Ectodermal cell (in vitro differentiated cells): ENCODE results near the gene VPS11. TPM values are rescaled to one million over a fixed set of nuclear protein-coding genes. Genes with fewer than 3 reads are reported as not detected.

Experiments used
- H3K27ac ChIP-seq: 2 replicates; pipeline ENCODE4 v1.7.0; 2013; ENCODE audit warnings: mild to moderate bottlenecking, low read depth, low read length; ENCODE audit not compliant: insufficient read depth, poor library complexity, severe bottlenecking
- H3K27me3 ChIP-seq: 2 replicates; pipeline ENCODE4 v1.7.0; 2013; ENCODE audit warnings: mild to moderate bottlenecking, low read length; ENCODE audit not compliant: insufficient read depth, control insufficient read depth, poor library complexity, severe bottlenecking
- H3K36me3 ChIP-seq: one replicate; pipeline ENCODE4 v1.7.0; 2013; ENCODE audit warnings: low read length; ENCODE audit not compliant: control insufficient read depth, insufficient read depth
- H3K4me1 ChIP-seq: one replicate; pipeline ENCODE4 v1.7.0; 2013; ENCODE audit warnings: low read length; ENCODE audit not compliant: control insufficient read depth, insufficient read depth
- H3K4me3 ChIP-seq: 2 replicates; pipeline ENCODE4 v1.7.0; 2013; ENCODE audit warnings: low read depth, low read length, control low read depth; ENCODE audit not compliant: insufficient read depth
- H3K9me3 ChIP-seq: 2 replicates; pipeline ENCODE4 v1.7.0; 2013; ENCODE audit warnings: mild to moderate bottlenecking, low read length, moderate library complexity; ENCODE audit not compliant: control insufficient read depth
- WGBS, 2 experiments: methylation state at CpG; one replicate each; pipeline ENCODE4 v1.1.7; 2013; ENCODE audit warnings: missing lambda C conversion rate in 2 of 2; 5-methylcytosine and 5-hydroxymethylcytosine counted together
- polyA plus RNA-seq, 4 experiments: library from polyadenylated mRNA; stranded (reverse); fragments of 50-300 nt; gene quantifications; one replicate each; pipeline ENCODE4 v1.2.3, GENCODE V29; 2013

The VPS11 gene
- polyA plus RNA-seq (2013, experiment 1 of 4): 22.5 TPM
- 26.8 TPM for polyA plus RNA-seq (2013, experiment 2 of 4)
- polyA plus RNA-seq (2013, experiment 3 of 4): 25.9 TPM
- polyA plus RNA-seq (2013, experiment 4 of 4): 32.3 TPM

GRCh38 chr11:119067371-119068222 lies at the start of gene VPS11:
Gene VPS11 (plus strand): TSS chr11:119067818. CDS start chr11:119067824, 6 bp downstream.
- no peaks in the 10 kb centered on the region for H3K9me3 ChIP-seq
- no peaks in the 10 kb centered on the region for H3K36me3 ChIP-seq
- H3K4me1 ChIP-seq: no peaks in the 10 kb centered on the region
- WGBS, 2 experiments: 1% methylated on average over 49 of the region's 49 CpGs
- H3K4me3 ChIP-seq: peak within 1 kb of the TSS; percentile 93
- H3K27me3 ChIP-seq: no peaks in the 10 kb centered on the region
- peak within 1 kb of the TSS; percentile 74 for H3K27ac ChIP-seq

DNA sequence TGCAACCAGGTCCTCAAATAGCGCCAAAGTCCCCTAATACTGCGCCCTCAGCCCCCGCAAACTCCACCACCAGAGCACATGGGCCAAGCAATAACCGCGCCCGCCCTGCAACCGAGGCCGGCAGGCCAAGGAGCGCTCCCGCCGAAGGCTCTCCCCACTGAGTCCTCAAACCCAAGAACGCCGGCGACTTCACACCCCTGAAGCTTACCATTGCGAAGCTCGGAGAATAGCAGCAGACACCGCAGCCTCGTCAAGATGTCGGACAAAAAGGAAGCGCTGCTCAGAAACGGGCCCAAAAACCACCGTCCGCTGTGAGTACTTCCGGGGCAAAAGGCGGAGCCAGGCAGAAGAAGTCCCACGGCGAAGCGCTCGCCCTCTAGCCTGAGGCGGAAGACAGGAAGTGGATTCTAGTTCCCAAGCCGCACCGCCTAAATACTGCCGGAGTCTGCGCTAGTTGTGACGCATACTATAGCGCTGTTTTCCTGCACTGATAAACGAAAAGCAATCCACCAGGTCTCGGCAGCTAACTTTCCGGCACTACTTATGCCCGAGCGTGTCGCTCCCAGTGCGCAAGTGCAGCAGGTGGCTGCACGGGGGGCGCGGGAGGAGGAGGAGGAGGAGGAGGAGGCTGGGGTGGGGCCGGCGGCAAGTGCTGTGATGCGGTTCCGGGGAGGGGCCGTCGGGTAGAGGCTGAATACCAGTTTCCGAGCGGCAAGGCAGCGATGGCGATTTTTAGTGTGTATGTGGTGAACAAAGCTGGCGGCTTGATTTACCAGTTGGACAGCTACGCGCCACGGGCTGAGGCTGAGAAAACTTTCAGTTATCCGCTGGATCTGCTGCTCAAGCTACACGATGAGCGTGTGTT lies 49.3 kb upstream of the VPS11 start, which contains the start of the genes RPS25 and TRAPPC4:
TSS of gene RPS25 (minus strand) at position 270 of the 865 bp plus-strand sequence. CDS start at position 211, 59 bp downstream.
TSS of gene TRAPPC4 (plus strand) at position 693 of the 865 bp plus-strand sequence. CDS start at position 723, 30 bp downstream.
- H3K4me3 ChIP-seq: peak within 1 kb of the TSS; percentile 92
- peaks cover 5% of the 10 kb centered on the region for H3K4me1 ChIP-seq
- H3K27ac ChIP-seq: peak within 1 kb of the TSS; percentile 86
- WGBS, 2 experiments: 0% methylated on average over 63 of the region's 63 CpGs
- no peaks in the 10 kb centered on the region for H3K9me3 ChIP-seq
- H3K27me3 ChIP-seq: no peaks in the 10 kb centered on the region
- H3K36me3 ChIP-seq: peaks cover 35% of the 10 kb centered on the region

DNA sequence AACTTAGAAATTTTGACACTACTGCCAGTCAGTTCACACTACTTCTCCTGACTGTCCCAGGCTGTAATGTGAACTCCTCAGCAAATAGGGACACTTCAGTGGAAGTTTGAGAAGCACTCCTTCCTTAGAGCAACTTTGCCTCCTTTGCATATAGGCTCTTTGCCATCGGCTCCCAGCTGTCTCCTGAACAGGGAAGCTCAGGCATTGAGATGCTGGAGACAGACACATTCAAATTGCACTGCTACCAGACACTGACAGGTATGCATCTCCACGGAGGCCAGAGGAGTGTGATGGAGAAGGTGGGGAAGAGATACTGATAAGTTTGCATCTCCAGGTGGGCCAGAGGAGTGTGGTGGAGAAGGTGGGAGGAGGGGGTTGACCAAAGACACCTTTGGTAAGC lies 47.6 kb upstream of the VPS11 start:
- no peak overlapping the region for H3K4me3 ChIP-seq
- peaks cover 31% of the 10 kb centered on the region for H3K36me3 ChIP-seq
- H3K9me3 ChIP-seq: no peaks in the 10 kb centered on the region
- no peaks in the 10 kb centered on the region for H3K27me3 ChIP-seq
- peaks cover 5% of the 10 kb centered on the region for H3K4me1 ChIP-seq
- no peak overlapping the region for H3K27ac ChIP-seq
- 74 to 77% methylated on average over 2 of the region's 2 CpGs for WGBS, 2 experiments

GRCh38 chr11:119021631-119022030 lies 46.0 kb upstream of the VPS11 start:
- Histone ChIP-seq H3K27ac (no peak overlapping the region), H3K36me3 (peaks cover 18% of the 10 kb centered on the region), H3K9me3 (no peaks in the 10 kb centered on the region), H3K4me1 (peaks cover 2% of the 10 kb centered on the region), H3K27me3 (no peaks in the 10 kb centered on the region), H3K4me3 (no peak overlapping the region)
- WGBS, 2 experiments: 93 to 94% methylated on average over 5 of the region's 5 CpGs

- peaks cover 22% of the 10 kb centered on the region for H3K36me3 ChIP-seq
- H3K4me3 ChIP-seq: no peak overlapping the region
- peaks cover 4% of the 10 kb centered on the region for H3K4me1 ChIP-seq
- no peak overlapping the region for H3K27ac ChIP-seq
- H3K27me3 ChIP-seq: no peaks in the 10 kb centered on the region
- no peaks in the 10 kb centered on the region for H3K9me3 ChIP-seq
Measured at GRCh38 chr11:119023741-119024140, 43.9 kb upstream of the VPS11 start.

DNA sequence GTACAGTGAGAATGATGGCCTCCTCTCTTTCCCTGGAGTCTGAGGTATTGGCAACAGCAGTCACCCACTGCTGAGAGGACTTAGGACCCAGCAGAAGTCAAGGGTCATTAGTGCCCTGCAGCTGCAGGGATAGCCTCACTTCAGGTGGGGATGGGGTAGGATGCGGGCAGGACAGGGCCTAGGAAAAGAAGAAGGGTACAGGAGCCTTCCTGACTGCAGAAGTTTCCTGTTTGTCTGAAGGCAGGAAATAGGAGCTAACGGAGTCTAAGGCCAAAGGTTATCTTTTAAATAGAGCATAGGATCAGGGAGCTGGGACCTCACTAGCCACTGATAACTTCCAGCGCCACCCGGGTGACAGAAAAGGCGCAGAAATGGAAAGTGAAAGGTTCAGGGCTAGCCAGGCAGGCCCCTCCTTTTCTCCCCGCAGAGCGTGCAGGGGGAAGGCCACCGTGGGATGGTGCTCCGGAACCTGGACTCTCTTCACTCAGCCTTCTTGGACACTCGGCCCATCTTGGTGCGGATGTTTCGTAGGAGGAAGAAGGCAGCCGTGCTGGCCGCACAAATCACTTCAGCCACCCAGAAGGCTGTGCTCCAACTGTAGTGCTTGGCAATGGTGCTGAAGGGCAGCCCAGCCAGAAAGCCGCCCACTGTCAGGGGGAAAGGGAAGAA lies 43.1 kb upstream of the VPS11 start:
- Histone ChIP-seq H3K36me3 (peaks cover 22% of the 10 kb centered on the region), H3K27ac (no peak overlapping the region), H3K4me3 (no peak overlapping the region), H3K27me3 (no peaks in the 10 kb centered on the region), H3K4me1 (peaks cover 12% of the 10 kb centered on the region), H3K9me3 (no peaks in the 10 kb centered on the region)
- 87 to 88% methylated on average over 15 of the region's 15 CpGs for WGBS, 2 experiments

DNA sequence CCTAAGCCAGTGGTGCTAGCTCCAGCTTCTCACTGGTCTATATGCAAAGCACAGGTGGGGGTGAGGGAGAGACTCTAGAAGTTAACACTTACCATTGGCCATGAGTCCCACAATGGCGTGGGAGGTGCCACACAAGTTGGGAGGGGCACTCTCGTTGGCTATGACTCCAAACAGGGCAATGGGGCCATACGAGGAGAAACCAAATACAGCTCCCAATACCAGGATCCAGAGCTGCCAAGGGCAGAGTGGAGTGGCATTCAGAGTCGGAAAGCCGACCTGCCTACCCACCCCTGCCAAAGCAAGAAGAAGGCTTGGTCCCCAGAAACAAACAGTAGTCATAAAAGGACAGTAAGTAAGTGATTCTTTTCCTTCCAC lies 42.5 kb upstream of the VPS11 start:
- WGBS, 2 experiments: 86 to 90% methylated on average over 5 of the region's 5 CpGs
- H3K27ac ChIP-seq: no peak overlapping the region

DNA sequence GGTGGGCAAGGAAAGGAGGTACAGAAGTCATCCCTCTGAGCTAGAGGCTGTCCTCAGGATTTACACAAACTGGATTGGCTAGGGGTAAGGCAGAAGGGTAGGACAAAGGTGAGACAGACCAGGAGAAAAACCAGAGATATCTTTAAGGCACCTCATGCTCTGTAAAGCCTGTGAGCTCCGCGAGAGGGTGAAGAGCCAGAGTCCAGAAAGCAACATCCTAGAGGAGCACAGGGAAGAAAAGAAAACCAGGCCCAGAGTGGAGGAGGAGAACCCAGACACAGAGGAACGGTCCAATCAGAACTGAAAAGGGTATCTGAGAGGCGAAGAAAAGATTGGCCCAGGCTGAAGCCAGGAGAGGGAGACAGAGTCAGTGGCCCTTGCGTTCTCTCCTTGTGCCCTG lies 42.1 kb upstream of the VPS11 start:
- no peak overlapping the region for H3K4me3 ChIP-seq
- H3K9me3 ChIP-seq: no peaks in the 10 kb centered on the region
- no peaks in the 10 kb centered on the region for H3K27me3 ChIP-seq
- peaks cover 16% of the 10 kb centered on the region for H3K4me1 ChIP-seq
- WGBS, 2 experiments: 94 to 95% methylated on average over 5 of the region's 5 CpGs
- peaks cover 22% of the 10 kb centered on the region for H3K36me3 ChIP-seq
- H3K27ac ChIP-seq: no peak overlapping the region

More for the DNA sequence above, 42.5 kb upstream of the VPS11 start:
- peaks cover 22% of the 10 kb centered on the region for H3K36me3 ChIP-seq
- H3K9me3 ChIP-seq: no peaks in the 10 kb centered on the region
- H3K27me3 ChIP-seq: no peaks in the 10 kb centered on the region
- H3K4me3 ChIP-seq: no peak overlapping the region
- H3K4me1 ChIP-seq: peaks cover 16% of the 10 kb centered on the region

GRCh38 chr11:119025978-119026766 lies 41.4 kb upstream of the VPS11 start:
- Histone ChIP-seq H3K27me3 (no peaks in the 10 kb centered on the region), H3K4me1 (peaks cover 16% of the 10 kb centered on the region), H3K9me3 (no peaks in the 10 kb centered on the region), H3K4me3 (no peak overlapping the region), H3K27ac (no peak overlapping the region), H3K36me3 (peaks cover 21% of the 10 kb centered on the region)
- 94 to 95% methylated on average over 16 of the region's 16 CpGs for WGBS, 2 experiments
